HG02588 (cell line): ENCODE results near the gene GPR31.
"Not testable (repeated sequence)": the region's sequence is repeated elsewhere in the genome, so short reads cannot be mapped to it uniquely, and the experiment has no call there.

ENCODE experiments used
- ATAC-seq: cut with Tn5 transposase; IDR thresholded peaks from one replicate; pipeline ENCODE4 v1.9.1; 2021; ENCODE audit warnings: mild to moderate bottlenecking, moderate library complexity; ENCODE audit not compliant: unreplicated experiment

The GPR31 gene

DNA sequence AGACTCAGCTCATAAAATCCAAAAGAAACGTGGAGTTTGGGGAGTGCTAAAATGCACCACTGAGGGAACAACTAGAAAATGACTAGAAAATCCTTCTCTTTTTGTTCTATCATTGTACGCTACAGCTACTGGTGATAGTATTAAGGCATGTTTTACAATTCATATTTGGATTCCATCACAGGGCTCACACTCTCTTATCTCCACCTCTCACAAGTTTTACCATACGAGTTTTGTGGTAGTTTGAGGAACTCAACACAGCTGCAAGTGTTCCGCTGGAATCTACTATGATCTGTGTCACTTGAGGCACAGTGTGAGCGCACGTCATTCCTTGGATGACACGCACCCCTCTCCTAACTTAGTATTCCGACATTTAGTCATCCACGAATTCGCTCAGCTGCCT, 9.9 kb upstream of the GPR31 start:
- ATAC-seq: not testable (repeated sequence)

GRCh38 chr6:167165858-167166471, 8.2 kb upstream of the GPR31 start:
- ATAC-seq: no peak

DNA sequence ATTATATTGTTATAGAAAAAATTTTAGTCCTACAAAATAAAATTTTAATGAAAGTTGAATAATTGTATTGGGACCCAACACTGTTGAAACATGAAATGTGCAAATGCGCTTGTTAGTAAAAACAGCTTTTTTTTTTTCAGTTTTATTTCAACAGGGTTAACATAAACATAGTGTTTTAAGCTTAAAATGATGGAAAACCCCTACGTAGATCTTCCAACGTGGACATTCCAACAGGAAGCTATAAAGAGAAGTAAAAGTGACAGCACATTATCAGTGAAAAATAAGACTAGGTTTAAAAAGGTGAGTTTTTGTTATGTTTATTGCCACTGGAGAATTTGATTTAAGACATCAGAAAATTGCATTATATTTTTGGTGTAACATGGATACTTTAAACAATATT, 6.5 kb upstream of the GPR31 start:
- no peak for ATAC-seq

DNA sequence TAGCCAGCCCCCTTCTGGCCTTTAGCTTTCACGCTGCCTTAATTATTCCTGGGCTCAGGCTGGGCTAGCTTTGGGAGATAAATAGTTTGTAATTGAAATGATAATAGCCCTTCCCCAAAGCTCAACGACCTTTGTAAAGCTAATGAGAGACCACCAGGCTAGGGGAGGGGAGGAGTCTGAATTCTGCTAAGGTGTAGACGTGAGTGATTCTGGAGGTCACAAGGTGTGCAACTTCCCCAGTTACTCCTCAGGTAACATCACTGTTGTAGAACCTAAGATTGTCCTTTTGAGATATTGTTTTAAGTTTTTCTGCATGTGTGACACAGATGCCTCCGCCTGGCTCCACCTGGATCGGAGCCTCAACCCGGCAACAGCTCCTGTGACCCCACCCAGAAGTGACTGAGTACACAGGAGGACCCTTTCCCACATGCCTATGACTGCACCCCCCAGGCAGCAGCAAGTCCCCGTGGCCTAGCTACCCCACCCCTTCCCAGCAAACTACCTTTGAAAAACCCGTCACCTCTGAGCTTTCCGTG, 5.8 kb upstream of the GPR31 start:
- ATAC-seq: no peak

- ATAC-seq: no peak
These were observed 4.8 kb upstream of the GPR31 start for GRCh38 chr6:167162591-167162990.

DNA sequence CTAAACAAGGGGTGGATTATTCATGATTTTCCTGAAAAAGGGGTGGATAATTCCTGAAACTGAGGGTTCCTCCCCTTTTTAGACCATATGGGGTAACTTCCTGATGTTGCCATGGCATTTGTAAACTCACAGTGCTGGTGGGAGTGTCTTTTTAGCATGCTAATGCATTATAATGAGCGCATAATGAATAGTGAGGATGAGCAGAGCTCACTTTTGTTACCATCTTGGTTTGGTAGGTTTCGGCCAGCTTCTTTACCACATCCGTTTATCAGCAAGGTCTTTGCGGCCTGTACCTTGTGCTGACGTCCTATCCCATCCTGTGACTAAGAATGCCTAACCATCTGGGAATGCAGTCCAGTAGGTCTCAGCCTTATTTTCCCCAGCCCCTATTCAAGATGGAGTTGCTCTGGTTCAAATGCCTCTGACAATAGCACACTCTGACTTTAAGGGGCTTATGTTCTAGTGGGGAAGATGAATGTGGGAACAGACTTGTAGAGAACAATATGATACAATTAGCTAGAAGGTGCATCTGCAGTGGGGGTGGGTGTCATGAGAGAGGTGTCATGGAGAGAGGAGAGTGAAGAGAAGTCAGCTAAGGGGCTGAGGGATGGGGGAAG, 4.2 kb upstream of the GPR31 start:
- ATAC-seq: no peak

GRCh38 chr6:167157414-167157813, 366 bp downstream of the GPR31 start:
- ATAC-seq: no peak

DNA sequence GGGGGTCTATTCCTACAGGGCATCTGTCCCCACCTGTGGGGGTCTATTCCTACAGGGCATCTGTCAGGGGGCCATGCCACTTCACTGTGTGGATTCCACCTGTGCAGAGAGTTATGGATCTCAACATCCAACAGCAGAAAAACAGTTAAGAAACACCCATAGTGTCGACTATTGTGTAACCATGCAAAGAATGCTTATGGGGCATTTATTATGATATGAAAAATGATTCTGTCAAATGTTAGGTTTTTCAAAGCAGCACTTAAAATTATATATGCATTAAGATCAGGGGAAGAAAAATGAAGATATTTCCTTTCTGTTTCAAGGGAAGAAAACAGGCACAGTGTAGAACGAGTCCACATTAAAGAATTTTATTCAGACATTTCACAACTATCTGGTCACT, 2.9 kb downstream of the GPR31 start:
- ATAC-seq: no peak

- ATAC-seq: no peak
These were observed 3.5 kb downstream of the GPR31 start for GRCh38 chr6:167154291-167154690.

GRCh38 chr6:167153521-167153959, 4.2 kb downstream of the GPR31 start:
- ATAC-seq: peak; percentile 54

GRCh38 chr6:167152862-167153261, 4.9 kb downstream of the GPR31 start:
- ATAC-seq: peak; percentile 55

GRCh38 chr6:167151648-167152047, 6.1 kb downstream of the GPR31 start:
- ATAC-seq: no peak

- peak; percentile 48 for ATAC-seq
These were observed 6.7 kb downstream of the GPR31 start for GRCh38 chr6:167150941-167151549.

DNA sequence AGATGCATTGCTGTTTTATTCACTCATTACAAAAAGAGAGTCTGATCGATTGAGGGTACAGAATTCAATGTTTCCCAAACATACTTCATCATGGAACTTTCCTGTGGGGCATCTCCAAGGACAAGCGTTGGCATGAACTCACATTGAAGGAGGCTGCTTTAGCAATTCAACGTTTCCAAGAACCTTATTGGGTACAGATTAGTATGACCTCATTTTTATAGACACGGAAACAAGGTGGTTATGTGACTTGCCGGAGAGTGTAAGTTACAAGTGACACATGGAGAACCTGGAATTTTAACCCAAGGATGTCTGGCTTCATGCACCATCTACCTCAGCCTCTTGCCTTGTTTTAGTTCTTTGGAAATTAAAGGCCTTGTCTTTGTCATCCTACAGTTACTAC, 8.8 kb downstream of the GPR31 start:
- no peak for ATAC-seq

DNA sequence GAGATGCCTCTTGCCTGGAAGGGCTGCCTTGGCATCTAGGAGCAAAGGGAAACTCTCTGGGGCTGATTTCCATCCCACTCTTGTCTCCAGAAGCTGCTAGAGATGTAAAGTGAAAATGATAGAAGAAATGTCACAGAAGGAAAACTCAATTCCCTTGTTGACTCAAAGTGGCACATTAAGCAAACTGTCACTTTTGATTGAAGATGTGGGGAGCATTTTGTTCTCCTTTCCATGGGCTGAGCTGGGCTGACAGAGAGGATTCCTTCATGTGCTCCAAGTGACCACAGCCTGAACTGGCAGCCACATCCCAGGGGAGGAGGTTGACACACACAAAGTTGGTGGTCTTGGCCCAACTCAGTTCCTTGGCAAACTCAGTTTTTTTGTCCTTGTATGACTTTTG, 9.8 kb downstream of the GPR31 start:
- ATAC-seq: no peak

DNA sequence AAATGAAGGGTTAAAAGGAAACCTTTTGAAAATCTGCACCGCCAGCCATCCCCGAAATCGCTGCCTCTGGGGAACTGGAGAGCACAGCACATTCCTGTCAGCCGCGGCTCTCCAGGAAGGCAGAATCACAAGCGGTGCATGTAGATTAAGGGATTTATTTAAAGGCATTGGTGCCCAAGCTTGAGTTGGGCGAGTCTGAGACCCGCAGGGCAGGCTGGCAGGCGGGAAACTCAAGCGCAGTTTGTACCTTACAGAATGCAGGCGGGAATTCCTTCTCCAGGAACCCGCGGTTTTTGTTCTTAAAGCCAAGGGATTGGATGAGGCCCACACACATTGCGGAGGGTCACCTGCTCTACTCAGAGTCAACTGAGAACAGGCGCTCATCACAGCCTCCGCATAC, 10.8 kb downstream of the GPR31 start:
- ATAC-seq: no peak

GRCh38 chr6:167146135-167146534, 11.6 kb downstream of the GPR31 start:
- no peak for ATAC-seq

DNA sequence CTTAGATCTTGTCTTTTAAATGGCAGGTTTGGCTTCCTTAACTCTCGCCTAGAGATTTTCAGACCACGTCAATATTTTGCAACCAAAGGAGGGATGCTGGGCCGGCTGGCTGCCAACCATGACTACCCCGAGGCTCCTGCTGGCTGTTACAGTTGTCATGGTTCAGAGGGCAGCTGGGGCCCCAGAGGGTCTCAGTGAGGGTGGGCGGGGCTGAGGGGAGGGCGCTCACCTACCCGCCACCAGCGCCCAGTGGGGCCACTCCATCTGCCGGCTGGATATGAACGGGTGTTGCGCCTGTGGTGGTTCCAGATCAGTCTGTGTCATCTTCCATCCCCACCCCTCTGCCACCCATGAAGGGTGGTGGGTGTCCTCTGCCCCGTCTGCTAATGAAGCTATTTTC, 12.3 kb downstream of the GPR31 start:
- ATAC-seq: no peak

GRCh38 chr6:167143041-167143440, 14.7 kb downstream of the GPR31 start:
- no peak for ATAC-seq

DNA sequence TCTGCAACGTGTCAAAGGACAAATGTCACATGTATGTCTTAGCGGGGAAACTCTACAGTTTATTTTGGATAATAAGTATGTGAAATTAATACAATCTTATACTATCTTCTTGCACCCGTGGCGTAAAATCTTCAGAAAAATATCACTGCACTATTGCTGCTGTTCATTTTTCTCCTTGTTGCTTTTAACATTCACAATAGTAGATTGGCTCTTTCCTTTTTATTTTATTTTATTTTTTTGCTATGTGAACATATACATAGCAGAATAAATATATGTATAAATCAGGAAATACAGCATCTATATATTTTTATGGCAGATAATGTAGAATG, 15.4 kb downstream of the GPR31 start:
- ATAC-seq: no peak

DNA sequence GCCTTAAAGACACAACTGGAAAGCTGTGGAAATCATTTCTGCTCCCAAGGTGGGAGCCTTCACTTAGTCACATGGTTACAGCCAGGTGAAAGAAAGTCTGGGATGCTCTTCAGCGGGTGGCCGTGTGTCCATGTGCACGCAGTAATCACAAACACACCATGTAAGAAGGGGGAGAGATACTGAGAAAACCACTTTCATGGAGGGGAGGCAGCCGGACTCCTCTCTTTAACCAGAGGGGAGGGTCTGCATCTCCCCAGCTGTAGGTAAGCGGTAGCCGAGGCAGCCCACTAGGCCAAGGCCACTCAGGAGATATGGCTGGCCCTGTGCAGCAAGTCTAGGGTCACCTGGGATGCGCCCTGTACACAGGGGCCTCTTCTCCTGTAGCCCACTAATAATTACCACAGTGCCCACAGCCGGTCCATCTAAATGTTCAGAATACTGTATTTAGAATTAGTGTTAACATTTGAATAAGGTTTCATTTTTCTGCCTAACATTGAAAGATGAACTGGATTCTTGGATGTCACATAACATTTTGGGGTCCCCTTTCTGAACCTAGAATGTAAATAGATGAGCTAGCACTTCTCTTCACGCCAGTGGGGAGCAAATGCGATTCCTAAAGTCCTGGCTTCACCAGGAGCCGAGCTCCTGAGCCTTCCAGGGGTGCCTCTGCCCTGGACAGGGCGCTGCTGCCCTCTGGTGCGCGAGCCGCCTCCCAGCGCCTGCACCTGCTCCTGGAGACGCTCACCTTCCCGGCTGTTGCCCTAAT, 15.9 kb downstream of the GPR31 start:
- peak; percentile 84 for ATAC-seq
